C4-2B (cell line): ENCODE results near the gene WDR47.

Source experiments
- CTCF ChIP-seq: fragments of 450-650 bp; conservative IDR thresholded peaks from 2 replicates; pipeline ENCODE4 v1.5.1; 2017; ENCODE audit warnings: mild to moderate bottlenecking
- ZFX ChIP-seq: fragments of 450-650 bp; IDR thresholded peaks from 2 replicates; pipeline ENCODE4 v1.6.1; 2017

- TF ChIP-seq CTCF (no peak), ZFX (no peak)
Measured at GRCh38 chr1:109048335-109048734, 6.4 kb upstream of the WDR47 start.
